CD4-positive, alpha-beta T cell treated with Interleukin-10 for 1 hour (primary cell): ENCODE data around the gene EBF3.

ENCODE experiments used
- DNase-seq: peaks from one replicate; pipeline ENCODE4 v3.0.0-alpha.2; 2020

EBF3 gene, protein sequence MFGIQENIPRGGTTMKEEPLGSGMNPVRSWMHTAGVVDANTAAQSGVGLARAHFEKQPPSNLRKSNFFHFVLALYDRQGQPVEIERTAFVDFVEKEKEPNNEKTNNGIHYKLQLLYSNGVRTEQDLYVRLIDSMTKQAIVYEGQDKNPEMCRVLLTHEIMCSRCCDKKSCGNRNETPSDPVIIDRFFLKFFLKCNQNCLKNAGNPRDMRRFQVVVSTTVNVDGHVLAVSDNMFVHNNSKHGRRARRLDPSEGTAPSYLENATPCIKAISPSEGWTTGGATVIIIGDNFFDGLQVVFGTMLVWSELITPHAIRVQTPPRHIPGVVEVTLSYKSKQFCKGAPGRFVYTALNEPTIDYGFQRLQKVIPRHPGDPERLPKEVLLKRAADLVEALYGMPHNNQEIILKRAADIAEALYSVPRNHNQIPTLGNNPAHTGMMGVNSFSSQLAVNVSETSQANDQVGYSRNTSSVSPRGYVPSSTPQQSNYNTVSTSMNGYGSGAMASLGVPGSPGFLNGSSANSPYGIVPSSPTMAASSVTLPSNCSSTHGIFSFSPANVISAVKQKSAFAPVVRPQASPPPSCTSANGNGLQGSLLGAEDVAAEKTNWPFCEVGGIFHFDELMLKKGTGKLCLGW

GRCh38 chr10:129963641-129964501, at the start of gene EBF3:
TSS of gene EBF3 (minus strand) at chr10:129964274. CDS start at chr10:129963768, 506 bp downstream.
- peak; percentile 40 for DNase-seq

- DNase-seq: no peak
These were observed 49.5 kb upstream of the EBF3 start for GRCh38 chr10:130013335-130014262.

DNA sequence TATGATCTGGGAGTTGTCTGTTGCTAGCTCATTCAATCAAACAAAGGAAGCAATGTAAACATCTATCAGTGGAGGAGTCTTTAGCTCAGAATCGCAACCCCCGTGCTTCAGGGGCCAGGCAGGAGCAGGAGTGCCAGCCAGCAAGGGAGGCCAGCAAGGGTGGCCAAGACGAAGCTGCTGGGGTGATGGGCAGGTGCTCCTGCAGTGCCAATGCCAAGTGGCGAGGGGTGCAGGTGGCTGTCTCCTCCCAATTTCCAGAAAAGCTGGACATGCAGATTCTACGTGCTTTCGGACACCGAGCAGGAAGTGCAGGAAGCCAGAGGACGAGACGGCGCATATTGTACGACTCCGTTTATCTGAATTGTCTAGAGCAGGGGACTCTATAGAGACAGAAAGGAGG, 48.1 kb upstream of the EBF3 start:
- no peak for DNase-seq

DNA sequence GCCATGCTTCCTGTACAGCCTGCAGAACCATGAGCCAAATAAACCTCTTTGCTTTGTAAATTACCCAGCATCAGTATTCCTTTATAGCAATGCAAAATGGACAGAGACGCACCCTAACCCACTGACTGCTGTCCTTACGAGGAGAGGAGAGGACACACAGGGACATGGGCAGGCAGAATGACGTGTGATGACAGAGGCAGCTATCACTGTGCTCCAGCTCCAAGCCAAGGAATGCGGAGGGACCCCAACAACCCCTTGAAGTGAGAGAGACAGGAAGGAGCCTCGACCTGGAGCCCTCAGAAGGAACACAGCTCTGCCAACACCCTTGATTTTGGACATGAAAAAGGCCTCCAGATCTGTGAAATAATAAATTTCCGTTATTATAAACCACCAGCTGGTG, 46.6 kb upstream of the EBF3 start:
- DNase-seq: no peak

DNA sequence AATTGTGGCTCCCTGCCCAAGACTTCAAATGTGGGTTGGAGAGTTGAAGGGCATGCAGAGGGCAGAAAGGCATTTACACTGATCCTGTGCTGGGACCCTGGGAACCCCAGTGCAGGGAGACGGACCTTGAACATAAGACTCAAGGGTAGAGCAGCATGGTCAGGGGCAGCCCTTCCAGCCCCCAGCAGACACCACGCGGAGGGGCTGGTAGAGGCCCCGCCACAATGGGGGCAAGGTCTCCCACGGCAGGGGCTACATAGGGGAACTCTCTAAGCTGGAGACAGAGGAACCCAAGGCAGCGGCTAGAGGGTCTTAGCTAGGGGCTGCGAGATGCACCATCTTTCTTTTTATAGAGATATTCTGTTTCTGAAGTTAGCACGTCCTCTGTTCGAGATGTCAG, 45.2 kb upstream of the EBF3 start:
- DNase-seq: no peak

- no peak for DNase-seq
These were observed 39.9 kb upstream of the EBF3 start for GRCh38 chr10:130003787-130004613.

DNA sequence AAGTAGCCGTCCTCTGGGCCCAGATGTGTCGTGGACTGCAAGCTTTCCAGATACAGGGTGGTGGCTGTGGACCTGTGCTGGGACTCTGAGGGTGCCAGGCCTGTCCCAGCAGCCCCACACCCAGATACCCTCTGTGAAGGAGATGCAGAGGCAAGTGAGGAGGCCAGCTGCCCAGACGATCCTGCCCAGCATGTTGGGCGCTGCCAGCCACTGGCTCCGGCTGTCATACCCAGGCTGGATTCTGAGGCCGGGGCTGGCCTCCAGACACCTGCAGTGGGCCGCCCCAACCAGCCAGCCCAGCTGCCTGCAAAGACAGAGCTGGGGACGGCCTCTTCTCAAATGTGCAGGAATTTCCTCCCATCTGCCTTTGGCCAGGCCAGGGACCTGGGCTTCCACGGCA, 39.1 kb upstream of the EBF3 start:
- DNase-seq: no peak

GRCh38 chr10:130002606-130003005, 38.5 kb upstream of the EBF3 start:
- DNase-seq: no peak

GRCh38 chr10:130000918-130001317, 36.8 kb upstream of the EBF3 start:
- DNase-seq: no peak

DNA sequence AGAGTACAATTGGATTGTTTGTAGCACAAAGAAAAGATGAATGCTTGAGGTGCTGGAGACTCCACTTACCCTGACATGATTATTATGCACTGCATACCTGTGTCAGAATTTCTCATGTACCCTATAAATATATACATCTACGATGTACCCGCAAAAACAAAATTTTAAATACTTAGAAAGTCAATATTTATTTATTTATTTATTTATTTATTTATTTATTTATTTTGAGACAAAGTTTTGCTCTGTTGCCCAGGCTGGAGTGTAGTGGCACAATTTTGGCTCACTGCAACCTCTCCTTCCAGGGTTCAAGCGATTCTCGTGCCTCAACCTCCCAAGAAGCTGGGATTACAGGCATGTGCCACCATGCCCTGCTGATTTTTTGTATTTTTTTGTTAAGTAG, 35.1 kb upstream of the EBF3 start:
- no peak for DNase-seq

- DNase-seq: no peak
These were observed 29.5 kb upstream of the EBF3 start for GRCh38 chr10:129993621-129994020.

DNA sequence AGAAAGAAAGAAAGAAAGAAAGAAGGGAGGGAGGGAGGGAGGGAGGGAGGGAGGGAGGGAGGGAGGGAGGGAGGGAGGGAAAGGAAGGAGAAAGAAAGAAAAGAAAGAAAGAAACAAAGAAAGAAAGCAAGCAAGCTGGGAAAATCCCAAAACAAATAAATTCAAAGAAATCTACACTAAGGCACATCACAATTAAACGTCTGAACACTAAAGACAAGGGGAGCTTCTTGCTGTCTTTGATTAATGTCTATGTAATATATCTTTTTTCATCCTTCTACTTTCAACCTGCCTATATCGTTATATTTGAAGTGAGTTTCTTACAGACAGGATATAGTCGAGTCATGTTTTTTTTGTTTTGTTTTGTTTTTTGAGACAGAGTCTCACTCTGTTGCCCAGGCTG, 28.3 kb upstream of the EBF3 start:
- DNase-seq: no peak

GRCh38 chr10:129982825-129983224, 18.8 kb upstream of the EBF3 start:
- no peak for DNase-seq

DNA sequence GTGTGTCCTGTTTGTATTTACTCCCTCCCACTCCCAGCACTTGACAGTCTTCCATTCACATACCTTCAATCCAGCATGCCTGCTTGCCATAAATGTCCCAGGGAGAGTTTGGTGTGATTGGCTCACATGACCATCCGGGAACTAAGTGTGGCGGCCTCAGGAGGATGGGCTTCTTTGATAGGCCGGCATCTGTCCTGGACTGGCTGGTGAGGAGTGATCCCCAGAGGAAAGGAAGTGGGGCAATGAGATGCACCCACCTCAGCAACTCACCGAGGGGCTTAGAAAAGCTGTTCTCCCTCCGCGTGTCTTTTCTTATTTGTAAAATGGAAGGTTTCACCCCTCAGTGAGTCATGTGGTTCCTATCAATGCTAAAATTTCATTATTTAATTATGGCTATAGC, 14.9 kb upstream of the EBF3 start:
- no peak for DNase-seq

- no peak for DNase-seq
These were observed 14.2 kb upstream of the EBF3 start for GRCh38 chr10:129978322-129978721.

DNA sequence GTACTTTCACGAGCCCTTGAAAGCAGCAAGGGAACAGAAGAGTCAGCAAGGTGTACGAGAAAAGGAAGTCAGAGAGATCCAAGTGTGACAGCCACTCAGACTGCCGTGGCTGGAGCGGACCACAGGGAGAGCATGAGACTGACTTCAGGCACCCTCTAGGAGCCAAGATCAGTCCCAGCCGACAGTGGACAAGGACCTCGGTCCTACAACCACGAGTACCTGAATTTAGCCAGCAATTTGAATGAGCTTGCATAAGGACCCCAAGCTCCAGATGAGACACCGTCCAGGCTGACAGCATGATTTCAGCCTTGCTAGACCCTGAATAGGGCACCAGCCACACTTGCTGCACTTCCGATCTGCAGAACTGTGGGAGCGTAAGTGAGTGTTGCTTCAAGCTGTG, 13.7 kb upstream of the EBF3 start:
- no peak for DNase-seq

- DNase-seq: no peak
These were observed 9.6 kb upstream of the EBF3 start for GRCh38 chr10:129973674-129974059.

DNA sequence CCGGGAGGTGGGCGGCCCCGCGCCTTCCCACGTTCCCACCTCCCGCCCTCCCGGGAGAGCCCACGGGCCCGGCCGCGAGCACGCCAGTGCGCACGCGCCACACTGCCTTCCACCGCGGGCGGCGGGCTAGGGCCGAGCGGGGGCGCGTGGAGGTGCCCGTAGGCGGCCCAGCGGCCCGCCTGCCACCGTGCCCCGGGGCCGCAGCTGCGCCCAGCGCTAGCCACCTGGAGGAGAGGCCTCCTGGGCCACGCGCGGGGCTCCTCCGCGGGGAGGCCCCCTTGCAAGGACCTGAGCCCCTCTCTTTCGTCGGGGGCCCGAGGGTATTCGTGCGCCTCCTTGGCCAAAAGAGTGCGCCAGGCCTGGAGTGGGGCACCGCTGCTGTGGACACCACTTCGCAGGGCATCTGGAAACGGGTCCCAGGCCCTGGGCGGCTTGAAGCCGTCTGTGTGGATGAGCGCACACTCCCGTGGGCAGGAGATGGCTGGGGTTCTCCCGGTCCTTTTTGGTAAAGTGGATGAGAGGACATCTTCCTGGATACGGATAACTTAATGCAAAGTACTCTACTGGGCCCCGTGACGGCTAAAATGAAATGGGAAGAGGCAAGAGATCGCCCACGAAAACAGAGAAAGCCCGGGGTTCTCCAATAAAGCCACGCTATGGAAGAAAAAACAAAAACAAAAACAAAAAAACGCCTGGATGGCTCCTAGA, 9.0 kb upstream of the EBF3 start:
- DNase-seq: no peak

GRCh38 chr10:129972145-129972965, 8.3 kb upstream of the EBF3 start:
- DNase-seq: no peak
